Right atrium auricular region (tissue), 2 donors: ENCODE data around the gene SUGCT. TPM values are rescaled to one million over a fixed set of nuclear protein-coding genes. Genes with fewer than 3 reads are reported as not detected.

ENCODE experiments used
- DNase-seq: peaks from one replicate; pipeline ENCODE4 v3.0.0-alpha.2; 2019; ENCODE audit warnings: low spot score
- H3K27ac ChIP-seq, 2 donors: fragments of 200-600 bp; sonication (generic); 1 replicate in 1 of 2; 2 replicates in 1 of 2; pipeline ENCODE4 v1.5.1; 2016 to 2019
- H3K27me3 ChIP-seq, 2 donors: fragments of 200-600 bp; sonication (generic); one replicate each; pipeline versions ENCODE4 v1.5.1 to v1.6.0; 2017 to 2019
- H3K36me3 ChIP-seq: fragments of 200-600 bp; sonication (generic); one replicate; pipeline ENCODE4 v1.5.1; 2016
- H3K4me1 ChIP-seq, 2 donors: fragments of 200-600 bp; sonication (generic); one replicate each; pipeline versions ENCODE4 v1.5.1 to v1.6.0; 2017 to 2019
- H3K4me3 ChIP-seq, 2 donors: fragments of 200-600 bp; sonication (generic); 1 replicate in 1 of 2; 2 replicates in 1 of 2; pipeline ENCODE4 v1.5.1; 2017 to 2019; ENCODE audit warnings: mild to moderate bottlenecking in 1 of 2, moderate library complexity in 1 of 2
- H3K9me3 ChIP-seq, 2 donors: fragments of 200-600 bp; sonication (generic); one replicate each; pipeline ENCODE4 v1.5.1; 2019
- total RNA-seq, 2 donors: library from RNA; depleted of rRNA; stranded (reverse); fragments of >200 nt; gene quantifications; one replicate each; pipeline ENCODE4 v1.1.0, GENCODE V29; 2016
- TF ChIP-seq, protein P1 (sequence below), 2 donors: fragments of 200-600 bp; sonication (generic); IDR thresholded peaks; one replicate each; pipeline ENCODE4 v1.5.1; 2019; ENCODE audit warnings: antibody characterized with exemption in 2 of 2

SUGCT gene
- total RNA-seq, 2 donors from 2014 or later = 2.6 to 5.4 TPM

DNA sequence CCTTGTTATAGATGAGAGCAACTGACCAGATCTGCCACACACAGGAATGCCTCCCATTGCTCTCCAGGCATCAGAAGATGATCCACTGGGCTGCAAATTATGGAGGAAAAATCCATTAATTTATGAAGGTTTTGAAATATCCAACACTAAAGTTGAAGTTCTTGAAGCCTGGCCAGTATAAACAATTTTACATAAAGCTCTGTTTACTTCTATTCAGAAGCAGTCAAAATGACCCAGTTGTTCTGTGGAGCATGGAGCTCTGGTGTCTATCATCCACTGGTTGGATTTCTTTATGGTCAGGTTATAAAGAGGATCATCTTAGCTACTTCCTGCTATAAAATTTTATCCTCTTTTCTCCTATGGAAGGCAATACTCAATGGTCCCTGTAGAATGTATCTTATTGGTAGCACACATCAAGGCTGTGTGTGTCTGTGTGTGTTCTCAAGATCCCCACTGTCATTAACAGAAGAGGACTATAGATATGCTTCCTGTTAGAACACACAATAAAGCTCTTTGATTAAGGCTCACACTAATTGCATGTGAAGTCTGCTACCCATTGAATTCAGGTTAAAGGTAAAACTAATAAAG is 747.4 kb downstream of the SUGCT start:
- no peak for DNase-seq
- Histone ChIP-seq H3K36me3 (no peaks in the 10 kb centered on the region), H3K9me3 (no peaks in the 10 kb centered on the region), H3K27me3 (no peaks in the 10 kb centered on the region), H3K27ac (no peak overlapping the region), H3K4me3 (no peak overlapping the region), H3K4me1 (no peaks in the 10 kb centered on the region)
- TF ChIP-seq, protein P1, sequence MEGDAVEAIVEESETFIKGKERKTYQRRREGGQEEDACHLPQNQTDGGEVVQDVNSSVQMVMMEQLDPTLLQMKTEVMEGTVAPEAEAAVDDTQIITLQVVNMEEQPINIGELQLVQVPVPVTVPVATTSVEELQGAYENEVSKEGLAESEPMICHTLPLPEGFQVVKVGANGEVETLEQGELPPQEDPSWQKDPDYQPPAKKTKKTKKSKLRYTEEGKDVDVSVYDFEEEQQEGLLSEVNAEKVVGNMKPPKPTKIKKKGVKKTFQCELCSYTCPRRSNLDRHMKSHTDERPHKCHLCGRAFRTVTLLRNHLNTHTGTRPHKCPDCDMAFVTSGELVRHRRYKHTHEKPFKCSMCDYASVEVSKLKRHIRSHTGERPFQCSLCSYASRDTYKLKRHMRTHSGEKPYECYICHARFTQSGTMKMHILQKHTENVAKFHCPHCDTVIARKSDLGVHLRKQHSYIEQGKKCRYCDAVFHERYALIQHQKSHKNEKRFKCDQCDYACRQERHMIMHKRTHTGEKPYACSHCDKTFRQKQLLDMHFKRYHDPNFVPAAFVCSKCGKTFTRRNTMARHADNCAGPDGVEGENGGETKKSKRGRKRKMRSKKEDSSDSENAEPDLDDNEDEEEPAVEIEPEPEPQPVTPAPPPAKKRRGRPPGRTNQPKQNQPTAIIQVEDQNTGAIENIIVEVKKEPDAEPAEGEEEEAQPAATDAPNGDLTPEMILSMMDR (IDR thresholded peaks at IDR 0.05) = no peak

DNA sequence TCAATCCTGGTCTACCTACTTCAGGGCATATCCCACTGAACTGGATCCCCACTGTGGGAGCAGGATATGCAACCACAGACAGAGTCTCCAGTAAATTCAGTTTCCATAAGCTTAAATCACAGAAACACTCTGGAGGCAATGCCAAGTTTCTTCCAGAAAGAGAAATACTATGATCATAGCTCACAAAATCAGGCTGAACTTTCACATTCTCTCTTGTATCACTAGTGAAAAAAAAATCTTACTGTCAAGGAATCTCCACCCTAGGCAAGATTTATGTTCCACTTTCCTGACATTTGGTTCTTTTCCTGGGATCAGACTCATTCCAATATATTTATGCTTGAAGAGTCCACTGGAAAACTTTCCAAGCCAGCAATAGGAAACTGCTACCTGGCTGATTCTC is 749.0 kb downstream of the SUGCT start:
- TF ChIP-seq, protein P1 (IDR thresholded peaks at IDR 0.05) = no peak
- H3K9me3 ChIP-seq = no peaks in the 10 kb centered on the region

DNA sequence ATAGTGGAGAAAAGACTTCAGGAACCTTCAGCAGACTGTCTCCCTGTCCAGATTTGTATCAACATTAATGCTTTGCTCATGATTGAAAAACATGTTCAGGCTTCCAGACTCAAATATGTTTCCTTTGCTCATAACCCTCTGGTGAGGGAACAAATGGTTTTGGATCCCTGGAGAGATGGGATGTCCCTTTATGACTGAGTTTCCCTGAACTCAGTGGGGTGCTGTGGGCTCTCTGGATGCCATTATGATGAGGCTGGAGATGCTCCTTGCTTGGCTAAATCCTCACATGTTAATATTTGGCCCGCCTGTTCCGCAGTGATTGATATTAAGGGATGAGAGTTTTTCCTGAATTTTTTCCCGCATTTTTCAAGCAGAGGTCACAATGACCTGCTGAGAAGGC is 749.4 kb downstream of the SUGCT start:
- Histone ChIP-seq H3K36me3 (no peaks in the 10 kb centered on the region), H3K4me1 (no peaks in the 10 kb centered on the region), H3K27me3 (no peaks in the 10 kb centered on the region), H3K9me3 (no peaks in the 10 kb centered on the region), H3K27ac (no peak overlapping the region), H3K4me3 (no peak overlapping the region)
- no peak for DNase-seq
- TF ChIP-seq, protein P1 (IDR thresholded peaks at IDR 0.05) = no peak

More for the DNA sequence above, 749.0 kb downstream of the SUGCT start:
- Histone ChIP-seq H3K4me3 (no peak overlapping the region), H3K27ac (no peak overlapping the region), H3K36me3 (no peaks in the 10 kb centered on the region), H3K4me1 (no peaks in the 10 kb centered on the region), H3K27me3 (no peaks in the 10 kb centered on the region)
- DNase-seq = no peak

GRCh38 chr7:40885503-40885902 is 750.7 kb downstream of the SUGCT start:
- DNase-seq = no peak
- H3K4me3 ChIP-seq = no peak overlapping the region
- H3K27me3 ChIP-seq = no peaks in the 10 kb centered on the region
- H3K36me3 ChIP-seq = no peaks in the 10 kb centered on the region
- H3K27ac ChIP-seq = no peak overlapping the region
- H3K4me1 ChIP-seq = no peaks in the 10 kb centered on the region
- H3K9me3 ChIP-seq = peaks cover 0 to 3% of the 10 kb centered on the region in 2 donors
- TF ChIP-seq, protein P1 (IDR thresholded peaks at IDR 0.05) = no peak

DNA sequence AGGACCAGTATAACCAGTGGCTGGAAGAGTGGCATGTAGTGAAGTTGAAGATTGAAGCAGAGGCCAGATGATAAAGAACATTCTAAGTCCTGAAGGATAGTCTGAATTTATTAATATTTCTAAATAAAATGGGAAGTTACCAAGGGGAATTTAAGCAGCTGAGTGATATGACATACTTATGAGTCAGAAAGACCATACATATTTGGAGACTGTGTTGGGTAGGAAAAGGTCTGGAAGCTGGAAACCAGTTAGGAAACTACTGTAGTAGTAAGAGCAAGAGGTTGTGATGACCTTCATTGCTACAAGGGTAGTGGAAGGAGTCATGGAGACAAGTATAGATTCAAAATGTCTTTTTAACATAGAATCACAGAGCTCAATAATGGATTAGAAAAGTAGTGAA is 752.3 kb downstream of the SUGCT start:
- no peak overlapping the region for H3K27ac ChIP-seq
- TF ChIP-seq, protein P1 (IDR thresholded peaks at IDR 0.05) = no peak
- no peaks in the 10 kb centered on the region for H3K27me3 ChIP-seq
- no peaks in the 10 kb centered on the region for H3K4me1 ChIP-seq
- no peak overlapping the region for H3K4me3 ChIP-seq
- peaks cover 0 to 18% of the 10 kb centered on the region in 2 donors for H3K9me3 ChIP-seq
- H3K36me3 ChIP-seq = no peaks in the 10 kb centered on the region
- no peak for DNase-seq

DNA sequence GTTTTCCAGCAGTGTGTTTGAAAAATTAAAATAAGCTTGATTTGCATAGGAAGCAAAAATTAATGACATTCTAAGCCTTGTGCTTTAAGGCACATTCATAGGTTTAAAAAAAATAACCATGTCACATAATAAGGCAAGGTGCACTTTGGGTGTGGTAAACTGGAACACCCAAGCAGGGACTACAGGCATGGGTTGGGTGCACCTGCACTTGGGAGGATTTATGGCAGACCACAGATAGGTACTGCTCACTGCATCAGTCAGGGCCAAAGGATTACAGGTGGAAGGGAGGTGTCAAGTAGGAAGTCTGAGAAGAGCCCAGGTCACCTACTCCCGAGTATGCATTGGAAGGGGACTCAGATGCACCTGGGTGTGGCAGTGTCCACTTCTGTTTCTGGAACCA is 753.7 kb downstream of the SUGCT start:
- peaks cover 0 to 25% of the 10 kb centered on the region in 2 donors for H3K9me3 ChIP-seq
- H3K4me1 ChIP-seq = no peaks in the 10 kb centered on the region
- DNase-seq = no peak
- H3K4me3 ChIP-seq = no peak overlapping the region
- TF ChIP-seq, protein P1 (IDR thresholded peaks at IDR 0.05) = no peak
- H3K27ac ChIP-seq = no peak overlapping the region
- no peaks in the 10 kb centered on the region for H3K27me3 ChIP-seq
- H3K36me3 ChIP-seq = no peaks in the 10 kb centered on the region
